Subcutaneous adipose tissue (tissue), 4 donors: ENCODE measurements around the gene SLC52A1. TPM values are rescaled to one million over a fixed set of nuclear protein-coding genes. Genes with fewer than 3 reads are reported as not detected.

Experiments used
- CTCF ChIP-seq: fragments of 450-650 bp; IDR thresholded peaks from one replicate; pipeline ENCODE4 v1.5.1; 2016; ENCODE audit warnings: low read depth, mild to moderate bottlenecking, control low read depth, antibody characterized with exemption, moderate library complexity
- total RNA-seq, 4 donors: library from RNA; depleted of rRNA; stranded (reverse); fragments of >200 nt; gene quantifications; one replicate each; pipeline ENCODE4 v1.1.0, GENCODE V29; 2016

The SLC52A1 gene
- total RNA-seq, 4 donors from 2014 or later: not detected

GRCh38 chr17:5027299-5027698 lies 7.9 kb downstream of the SLC52A1 start:
- TF ChIP-seq CTCF: no peak

- TF ChIP-seq CTCF: no peak
Measured at GRCh38 chr17:5024604-5025003, 10.6 kb downstream of the SLC52A1 start.

DNA sequence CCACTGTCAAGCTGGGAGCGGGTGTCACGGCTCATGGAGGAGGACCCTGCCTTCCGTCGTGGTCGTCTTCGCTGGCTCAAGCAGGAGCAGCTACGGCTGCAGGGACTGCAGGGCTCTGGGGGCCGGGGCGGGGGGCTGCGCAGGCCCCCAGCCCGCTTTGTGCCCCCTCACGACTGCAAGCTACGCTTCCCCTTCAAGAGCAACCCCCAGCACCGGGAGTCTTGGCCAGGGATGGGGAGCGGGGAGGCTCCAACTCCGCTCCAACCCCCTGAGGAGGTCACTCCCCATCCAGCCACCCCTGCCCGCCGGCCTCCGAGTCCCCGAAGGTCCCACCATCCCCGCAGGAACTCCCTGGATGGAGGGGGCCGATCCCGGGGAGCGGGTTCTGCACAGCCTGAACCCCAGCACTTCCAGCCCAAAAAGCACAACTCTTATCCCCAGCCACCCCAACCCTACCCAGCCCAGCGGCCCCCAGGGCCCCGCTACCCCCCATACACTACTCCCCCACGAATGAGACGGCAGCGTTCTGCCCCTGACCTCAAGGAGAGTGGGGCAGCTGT lies 11.6 kb downstream of the SLC52A1 start:
- no peak for TF ChIP-seq CTCF

GRCh38 chr17:5022171-5022711 lies 13.0 kb downstream of the SLC52A1 start:
- TF ChIP-seq CTCF: no peak

- no peak for TF ChIP-seq CTCF
Measured at GRCh38 chr17:5020502-5021023, 14.7 kb downstream of the SLC52A1 start.

DNA sequence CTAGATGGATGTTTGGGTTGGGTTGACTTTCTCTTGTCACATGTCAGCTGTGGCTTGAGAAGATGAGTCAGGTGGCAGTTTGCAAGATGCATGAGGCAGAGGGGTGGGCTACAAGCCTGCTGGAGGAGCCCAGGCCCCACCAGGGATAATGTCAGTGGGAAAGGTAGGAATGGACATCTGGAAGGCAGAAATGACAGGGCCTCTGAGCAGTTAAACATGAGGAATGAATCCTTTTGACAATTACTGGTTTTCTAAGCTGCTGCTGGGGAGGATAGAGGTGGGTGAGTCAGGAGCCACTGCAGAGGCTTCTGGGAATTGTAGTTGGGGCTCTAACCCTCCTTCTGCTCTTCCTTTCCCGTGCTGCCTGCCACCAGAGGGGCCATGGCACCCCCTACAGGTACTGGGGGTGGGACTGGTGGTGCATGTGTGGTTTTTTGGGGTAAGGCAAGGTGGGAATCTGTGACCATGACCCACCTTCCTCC lies 15.7 kb downstream of the SLC52A1 start:
- TF ChIP-seq CTCF: no peak

DNA sequence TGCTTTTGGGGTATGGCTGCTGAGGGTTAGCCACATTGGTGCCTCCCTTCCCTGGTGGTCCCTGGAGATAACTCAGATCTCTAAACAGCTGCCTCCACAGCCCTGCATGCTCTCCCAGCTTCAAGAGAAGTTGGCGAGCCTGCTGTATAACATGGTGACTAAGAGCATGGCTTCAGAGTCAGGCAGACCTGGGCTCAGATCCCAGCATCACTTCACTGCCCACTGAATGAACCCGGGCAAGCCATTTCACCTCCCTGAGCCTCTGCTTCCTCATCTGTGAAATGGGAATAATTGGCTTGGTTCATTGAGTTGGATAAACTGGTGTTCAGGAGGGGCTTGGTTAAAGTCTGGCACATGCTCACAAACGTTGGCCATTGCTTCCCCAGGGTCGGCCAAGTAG lies 20.9 kb downstream of the SLC52A1 start:
- TF ChIP-seq CTCF: no peak
